Effector memory CD4-positive, alpha-beta T cell (primary cell): ENCODE results near the gene GYPC.

Source experiments
- DNase-seq, 3 donors: peaks; one replicate each; pipeline ENCODE4 v3.0.0-alpha.2; 2020
- H3K27ac ChIP-seq: 2 replicates; pipeline ENCODE4 v1.7.0; 2013; ENCODE audit warnings: mild to moderate bottlenecking, low read length, moderate library complexity; ENCODE audit not compliant: insufficient read depth, poor library complexity, severe bottlenecking
- H3K27me3 ChIP-seq: replicated peaks from 2 replicates; pipeline ENCODE4 v1.7.0; 2013; ENCODE audit warnings: mild to moderate bottlenecking, low read length; ENCODE audit not compliant: insufficient read depth, control insufficient read depth, poor library complexity, severe bottlenecking
- H3K36me3 ChIP-seq: 2 replicates; pipeline ENCODE4 v1.7.0; 2013; ENCODE audit warnings: mild to moderate bottlenecking, low read length, moderate library complexity; ENCODE audit not compliant: control insufficient read depth, insufficient read depth
- H3K4me1 ChIP-seq: 2 replicates; pipeline ENCODE4 v1.7.0; 2013; ENCODE audit warnings: low read length, mild to moderate bottlenecking; ENCODE audit not compliant: control insufficient read depth, insufficient read depth, poor library complexity, severe bottlenecking
- H3K4me3 ChIP-seq: 2 replicates; pipeline ENCODE4 v1.7.0; 2013; ENCODE audit warnings: low read length, low read depth, mild to moderate bottlenecking; ENCODE audit not compliant: insufficient read depth, poor library complexity, severe bottlenecking
- H3K9me3 ChIP-seq: 2 replicates; pipeline ENCODE4 v1.7.0; 2013; ENCODE audit warnings: mild to moderate bottlenecking, low read length, moderate library complexity; ENCODE audit not compliant: control insufficient read depth

The GYPC gene

DNA sequence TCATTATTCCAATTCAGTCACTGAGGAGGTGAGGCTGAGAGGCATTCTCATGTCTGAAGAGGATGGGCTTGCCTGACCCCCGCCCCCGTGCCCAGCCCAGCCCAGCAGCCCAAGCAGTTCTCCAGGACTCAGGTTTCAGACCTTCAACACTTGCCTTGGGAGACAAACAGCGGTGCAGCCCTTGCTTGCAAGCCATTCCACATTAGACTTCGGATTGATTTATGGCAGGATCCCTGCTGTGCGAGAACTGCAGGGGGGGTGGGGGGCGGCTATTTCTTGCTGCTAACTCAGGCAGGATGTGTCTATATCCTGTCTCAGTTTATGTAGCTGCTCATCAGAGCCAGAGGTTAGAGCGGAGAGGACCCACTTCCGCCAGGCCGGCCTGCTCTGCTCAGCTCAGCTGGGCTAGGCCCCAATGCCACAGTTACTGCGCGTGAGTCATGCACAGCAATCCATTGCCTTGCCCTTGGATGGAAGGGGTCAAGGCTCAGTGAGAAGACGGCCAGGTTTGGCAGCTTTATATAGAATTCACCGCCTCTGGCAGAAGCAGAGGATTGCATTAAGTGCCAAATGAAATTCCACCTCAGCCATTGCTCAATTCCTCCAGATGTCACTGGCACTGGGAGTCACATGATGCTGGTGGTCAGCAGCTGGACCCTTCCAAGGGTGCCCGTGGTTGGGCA lies 1.8 kb downstream of the GYPC start:
- no peaks in the 10 kb centered on the region for H3K27me3 ChIP-seq
- H3K9me3 ChIP-seq: no peaks in the 10 kb centered on the region
- H3K4me3 ChIP-seq: peak overlapping the region; percentile 83
- no peaks in the 10 kb centered on the region for H3K36me3 ChIP-seq
- H3K4me1 ChIP-seq: peaks cover 44% of the 10 kb centered on the region
- DNase-seq: peak; percentile 46 to 63 (median 51)
- H3K27ac ChIP-seq: peak overlapping the region; percentile 77

DNA sequence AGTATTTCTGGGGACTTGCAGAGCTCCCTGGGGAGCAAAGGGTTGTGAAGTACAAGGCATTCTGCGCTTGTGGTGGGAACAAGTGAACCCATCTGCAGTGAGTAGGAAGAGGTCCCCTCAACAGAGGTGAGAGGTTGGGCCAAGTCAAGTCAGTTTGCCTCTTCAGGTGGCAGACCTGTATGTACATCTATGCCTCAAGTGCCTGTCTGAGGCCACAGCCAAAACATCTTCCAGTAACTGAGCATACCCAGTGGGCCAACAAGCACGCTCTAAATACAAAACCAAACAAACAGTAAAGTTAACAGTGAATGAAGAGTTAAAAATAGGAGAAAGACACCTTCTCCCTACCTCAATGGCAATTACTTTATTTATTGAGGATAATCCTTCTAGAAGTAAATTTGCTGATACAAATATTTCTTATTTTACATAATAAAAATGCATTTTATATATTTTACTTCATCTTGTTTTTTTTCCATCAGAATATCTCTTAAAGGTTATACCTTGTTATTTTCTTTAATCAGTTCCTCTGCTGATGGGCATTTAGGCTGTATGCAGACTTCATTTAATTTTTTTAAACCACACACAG lies 2.5 kb downstream of the GYPC start:
- H3K4me3 ChIP-seq: peak overlapping the region; percentile 83
- H3K9me3 ChIP-seq: no peaks in the 10 kb centered on the region
- H3K27me3 ChIP-seq: no peaks in the 10 kb centered on the region
- no peaks in the 10 kb centered on the region for H3K36me3 ChIP-seq
- peak overlapping the region; percentile 77 for H3K27ac ChIP-seq
- no peak for DNase-seq
- H3K4me1 ChIP-seq: peaks cover 47% of the 10 kb centered on the region

DNA sequence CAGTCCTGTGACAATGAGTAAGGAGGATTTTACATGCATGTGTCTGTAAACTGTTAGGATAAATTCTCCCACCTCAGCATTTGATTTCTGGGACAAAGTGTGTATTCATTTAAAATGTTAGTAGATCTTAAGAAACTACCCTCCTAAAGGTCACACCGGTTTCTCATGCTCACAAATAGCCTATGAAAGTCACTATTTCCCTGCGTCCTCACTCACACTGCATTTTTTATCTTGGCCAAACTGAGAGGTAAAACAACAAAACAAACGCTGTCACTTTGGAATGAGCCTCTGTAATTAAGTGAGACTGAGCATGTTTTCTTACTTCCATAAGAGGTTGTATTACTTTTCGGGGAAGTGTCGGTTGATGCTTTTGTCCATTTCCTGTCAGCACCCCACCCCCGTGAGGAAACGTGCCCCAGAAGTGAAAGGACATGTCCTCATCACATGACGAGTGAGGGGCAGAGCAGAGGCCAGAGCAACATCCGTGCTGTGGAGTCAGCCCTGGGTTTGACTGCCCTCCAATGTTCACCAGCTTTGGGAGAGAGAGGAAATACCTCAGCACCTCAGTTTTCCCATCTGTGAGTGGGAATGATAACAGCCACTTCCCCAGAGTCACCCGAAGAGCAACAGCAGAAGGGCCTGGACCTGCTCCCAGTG lies 3.1 kb downstream of the GYPC start:
- H3K9me3 ChIP-seq: no peaks in the 10 kb centered on the region
- peak; percentile 12 to 27 (median 27) for DNase-seq
- H3K27ac ChIP-seq: peak overlapping the region; percentile 77
- H3K4me3 ChIP-seq: peak overlapping the region; percentile 9
- H3K27me3 ChIP-seq: no peaks in the 10 kb centered on the region
- no peaks in the 10 kb centered on the region for H3K36me3 ChIP-seq
- peaks cover 47% of the 10 kb centered on the region for H3K4me1 ChIP-seq

DNA sequence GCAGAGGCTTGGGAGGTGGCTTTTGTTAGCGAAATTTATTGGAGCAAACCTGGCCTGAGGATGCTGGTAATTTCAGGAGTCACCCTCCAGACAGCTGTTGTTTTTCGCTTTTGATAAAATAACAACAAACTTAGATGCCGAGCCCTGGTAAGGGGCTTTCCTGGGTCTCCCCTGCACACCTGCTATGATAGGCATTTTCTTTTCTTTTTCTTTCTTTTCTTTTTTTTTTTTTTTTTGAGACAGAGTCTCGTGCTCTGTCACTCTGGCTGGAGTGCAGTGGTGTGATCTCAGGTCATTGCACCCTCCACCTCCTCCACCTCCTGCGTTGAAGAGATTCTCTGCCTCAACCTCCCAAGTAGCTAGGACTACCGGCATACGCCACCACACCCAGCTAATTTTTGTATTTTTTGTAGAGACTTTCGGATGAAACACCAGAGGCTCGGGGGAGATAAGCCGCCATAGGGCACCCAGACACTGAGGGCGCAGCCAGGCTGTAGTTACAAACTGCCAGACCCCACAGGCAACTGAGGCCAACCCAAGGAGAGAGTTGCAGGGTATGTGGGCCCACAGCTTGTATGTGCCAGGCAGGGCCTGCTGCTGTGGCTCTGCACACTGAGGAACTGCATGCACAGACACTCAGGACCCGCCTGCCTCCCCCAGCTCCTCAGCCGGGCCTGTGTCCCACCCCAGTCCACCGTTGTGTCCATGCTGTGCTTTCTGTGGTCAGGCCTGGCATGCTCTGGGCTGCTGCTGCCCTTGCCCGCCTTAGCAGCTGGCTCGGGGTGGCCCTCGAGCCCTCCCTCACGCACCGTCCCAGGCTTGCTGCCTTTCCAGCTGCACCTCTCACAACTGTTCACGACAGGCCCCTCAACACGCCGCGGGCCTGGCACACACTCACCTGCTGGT lies 3.9 kb downstream of the GYPC start:
- no peaks in the 10 kb centered on the region for H3K36me3 ChIP-seq
- peaks cover 54% of the 10 kb centered on the region for H3K4me1 ChIP-seq
- H3K27me3 ChIP-seq: no peaks in the 10 kb centered on the region
- H3K4me3 ChIP-seq: peak overlapping the region; percentile 9
- H3K27ac ChIP-seq: peak overlapping the region; percentile 77
- no peak for DNase-seq
- H3K9me3 ChIP-seq: no peaks in the 10 kb centered on the region

DNA sequence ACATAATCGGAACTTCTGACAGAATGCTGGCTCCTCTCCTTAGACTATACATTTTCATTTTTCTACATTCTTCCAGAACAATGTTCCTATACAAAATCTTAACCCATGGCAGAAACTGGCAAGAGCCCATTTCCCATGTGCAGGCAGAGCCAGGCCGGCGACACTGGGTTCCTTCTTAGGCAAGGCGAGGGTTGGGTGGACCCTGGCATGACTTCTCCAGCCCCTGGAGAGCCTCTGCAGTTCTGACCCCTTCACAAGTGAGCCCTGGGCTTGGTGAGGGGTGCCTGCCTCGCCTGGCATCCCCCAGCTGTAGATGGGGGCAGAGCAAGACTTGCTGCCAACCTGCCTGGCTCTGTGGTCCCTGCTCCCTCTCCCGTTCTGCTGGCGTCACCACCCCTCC lies 5.0 kb downstream of the GYPC start:
- H3K4me3 ChIP-seq: no peak overlapping the region
- H3K36me3 ChIP-seq: peaks cover 3% of the 10 kb centered on the region
- peak overlapping the region; percentile 5 for H3K27ac ChIP-seq
- H3K27me3 ChIP-seq: no peaks in the 10 kb centered on the region
- no peaks in the 10 kb centered on the region for H3K9me3 ChIP-seq
- H3K4me1 ChIP-seq: peaks cover 60% of the 10 kb centered on the region
- DNase-seq: no peak

DNA sequence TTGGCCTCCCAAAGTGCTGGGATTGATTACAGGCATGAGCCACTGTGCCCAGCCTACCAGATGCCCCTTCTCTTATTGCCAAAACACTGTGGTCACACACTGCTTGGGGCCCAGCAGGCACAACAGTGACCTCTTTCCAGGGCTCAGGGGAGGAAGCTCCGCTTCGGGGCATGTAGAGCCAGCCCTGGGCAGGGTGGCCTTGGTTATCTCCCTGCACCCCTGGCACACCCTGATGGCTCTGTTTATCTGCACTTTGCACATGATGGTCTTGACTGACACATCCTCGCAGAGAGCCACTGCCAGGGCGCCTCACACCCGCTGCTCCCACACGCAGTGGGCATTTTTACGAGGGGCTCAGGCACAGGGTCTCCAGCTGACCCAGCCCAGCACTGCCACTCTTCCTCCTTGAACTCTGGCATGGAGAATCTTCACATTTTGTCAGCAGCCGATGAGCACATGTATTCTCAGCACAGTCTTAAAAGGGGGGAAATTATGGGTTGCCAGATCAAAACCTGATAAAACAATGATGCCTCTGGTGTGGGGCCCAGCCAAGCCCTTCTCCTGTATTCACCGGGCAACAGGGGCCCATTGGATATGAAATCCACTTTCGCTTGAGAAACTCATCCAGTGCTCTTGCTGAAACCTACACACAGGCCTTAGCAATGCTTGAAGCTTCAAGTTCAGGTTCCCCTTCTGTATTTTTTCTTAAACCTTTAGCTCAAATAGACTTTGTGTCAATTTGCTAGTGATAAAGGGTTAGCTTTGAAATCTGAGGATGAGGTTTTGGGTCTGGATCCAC lies 5.9 kb downstream of the GYPC start:
- Histone ChIP-seq H3K36me3 (peaks cover 3% of the 10 kb centered on the region), H3K4me3 (no peak overlapping the region), H3K9me3 (no peaks in the 10 kb centered on the region), H3K27ac (peak overlapping the region; percentile 54), H3K4me1 (peaks cover 61% of the 10 kb centered on the region), H3K27me3 (no peaks in the 10 kb centered on the region)
- DNase-seq: no peak

DNA sequence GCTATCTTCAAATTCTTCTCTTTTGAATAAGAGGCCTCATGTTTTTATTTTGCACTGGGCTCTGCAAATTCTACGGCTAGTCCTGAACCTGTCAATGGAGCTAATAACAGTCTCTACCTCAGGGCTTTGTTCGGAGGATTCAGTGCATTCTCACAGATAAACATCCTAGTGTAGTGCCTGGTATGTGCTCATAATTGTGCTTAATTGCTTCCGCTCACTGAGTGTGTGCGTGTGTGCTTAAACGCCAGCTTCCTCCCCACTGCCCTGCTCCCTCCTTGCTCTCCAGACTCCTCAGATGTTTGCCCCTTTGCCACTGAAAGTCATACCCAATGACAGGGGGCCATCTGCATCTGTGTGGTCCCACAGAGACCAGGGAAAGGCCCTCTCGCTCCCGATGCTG lies 6.7 kb downstream of the GYPC start:
- Histone ChIP-seq H3K36me3 (peaks cover 3% of the 10 kb centered on the region), H3K27me3 (no peaks in the 10 kb centered on the region), H3K27ac (peak overlapping the region; percentile 54), H3K9me3 (no peaks in the 10 kb centered on the region), H3K4me3 (no peak overlapping the region), H3K4me1 (peaks cover 61% of the 10 kb centered on the region)
- DNase-seq: no peak

DNA sequence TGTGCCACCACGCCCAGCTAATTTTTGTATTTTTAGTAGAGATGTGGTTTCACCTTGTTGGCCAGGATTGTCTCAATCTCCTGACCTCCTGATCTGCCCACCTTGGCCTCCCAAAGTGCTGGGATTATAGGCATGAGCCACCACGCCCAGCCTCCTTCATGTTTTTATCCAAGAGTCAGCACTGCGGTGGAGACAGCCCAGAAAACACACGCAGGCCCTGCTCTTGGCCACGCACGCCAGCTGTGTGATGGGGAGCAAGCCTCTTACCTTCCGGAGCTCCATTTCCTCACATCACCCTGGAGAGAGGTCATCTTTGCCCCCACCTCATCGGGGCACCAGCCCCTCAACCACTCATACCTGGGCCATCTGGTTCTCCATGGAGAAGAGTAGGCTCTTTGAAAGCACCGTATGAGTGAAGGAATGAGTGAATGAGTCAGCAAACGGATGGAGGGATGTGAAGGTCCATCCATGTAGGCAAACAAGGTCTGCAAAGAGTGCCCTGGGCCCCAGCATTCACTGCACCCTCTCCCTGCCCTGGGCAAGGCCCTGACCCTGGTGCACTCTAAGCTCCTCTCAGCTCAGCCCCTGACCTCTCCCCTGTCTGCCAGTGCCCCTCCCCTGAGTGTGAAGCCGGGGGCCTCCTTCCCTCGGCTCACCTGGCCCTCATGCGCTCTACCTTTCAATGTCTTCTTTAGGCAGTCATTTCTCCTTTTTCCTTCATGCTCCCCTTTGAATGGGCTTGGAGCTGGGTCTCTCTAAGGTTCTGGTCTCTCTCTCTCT lies 7.4 kb downstream of the GYPC start:
- peaks cover 3% of the 10 kb centered on the region for H3K36me3 ChIP-seq
- H3K9me3 ChIP-seq: no peaks in the 10 kb centered on the region
- peaks cover 56% of the 10 kb centered on the region for H3K4me1 ChIP-seq
- no peaks in the 10 kb centered on the region for H3K27me3 ChIP-seq
- peak overlapping the region; percentile 54 for H3K27ac ChIP-seq
- no peak overlapping the region for H3K4me3 ChIP-seq
- no peak for DNase-seq

DNA sequence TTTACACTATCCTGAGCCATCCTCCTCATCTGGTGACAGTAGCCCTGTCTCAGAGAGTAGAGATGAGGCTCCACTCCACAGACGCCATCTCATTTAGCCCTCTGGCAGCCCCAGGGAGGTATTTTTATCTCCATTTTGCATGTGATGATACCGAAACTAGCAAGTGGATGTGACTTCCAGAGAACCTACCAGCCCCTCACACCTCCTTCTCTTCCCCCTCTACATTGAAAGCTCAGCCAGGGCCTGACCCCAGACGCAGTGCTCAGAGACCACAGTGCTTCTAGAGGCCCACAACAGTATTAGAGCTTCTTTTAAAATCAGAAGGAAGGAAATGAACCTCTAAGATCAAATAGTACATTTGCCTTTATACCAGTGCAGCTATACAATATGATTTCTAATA lies 8.3 kb downstream of the GYPC start:
- DNase-seq: no peak
- no peaks in the 10 kb centered on the region for H3K27me3 ChIP-seq
- H3K4me1 ChIP-seq: peaks cover 49% of the 10 kb centered on the region
- H3K36me3 ChIP-seq: peaks cover 3% of the 10 kb centered on the region
- no peak overlapping the region for H3K4me3 ChIP-seq
- H3K9me3 ChIP-seq: no peaks in the 10 kb centered on the region
- peak overlapping the region; percentile 54 for H3K27ac ChIP-seq
